ACHN (cell line): ENCODE results near the gene CCDC71L.

ENCODE experiments used
- DNase-seq: peaks from one replicate; pipeline ENCODE4 v3.0.0-alpha.2; 2015
- in situ Hi-C: cut with HindIII; loops from 2 replicates; pipeline ENCODE4 v1.10.0; 2017; ENCODE audit warnings: low sequenced_read_pairs, low pct_ligation_motif_present, low pct_unique_long_range_greater_than_20kb

CCDC71L gene

DNA sequence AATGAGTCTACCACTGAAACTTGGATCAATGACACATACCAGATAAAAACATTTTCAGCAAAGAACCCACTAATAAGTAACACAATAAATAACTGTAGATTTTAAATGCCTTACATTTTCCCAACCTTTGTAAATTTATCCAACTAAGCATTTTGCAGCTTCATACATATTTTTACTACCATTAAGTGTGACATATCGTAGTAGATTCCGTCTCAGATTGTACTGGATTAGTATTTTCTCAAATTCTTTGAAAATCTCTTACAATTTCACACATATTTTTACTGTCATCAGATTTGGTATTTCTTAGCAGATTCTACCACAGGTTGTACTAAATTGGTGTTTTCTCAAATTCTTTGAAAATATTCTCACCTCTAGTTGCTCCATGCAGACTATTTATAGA, 26.0 kb downstream of the CCDC71L start:
- no peak for DNase-seq
- in situ Hi-C loops, result no loop called here

DNA sequence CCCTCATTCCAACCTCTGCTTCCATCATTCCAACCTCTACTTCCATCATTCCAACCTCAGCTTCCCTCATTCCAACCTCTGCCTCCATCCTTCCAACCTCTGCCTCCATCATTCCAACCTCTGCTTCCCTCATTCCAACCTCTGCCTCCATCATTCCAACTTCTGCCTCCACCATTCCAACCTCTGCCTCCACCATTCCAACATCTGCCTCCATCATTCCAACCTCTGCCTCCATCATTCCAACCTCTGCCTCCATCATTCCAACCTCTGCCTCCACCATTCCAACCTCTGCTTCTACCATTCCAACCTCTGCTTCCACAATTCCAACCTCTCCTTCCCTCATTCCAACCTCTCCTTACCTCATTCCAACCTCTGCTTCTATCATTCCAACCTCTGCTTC, 30.3 kb downstream of the CCDC71L start:
- in situ Hi-C loops, result no loop called here

DNA sequence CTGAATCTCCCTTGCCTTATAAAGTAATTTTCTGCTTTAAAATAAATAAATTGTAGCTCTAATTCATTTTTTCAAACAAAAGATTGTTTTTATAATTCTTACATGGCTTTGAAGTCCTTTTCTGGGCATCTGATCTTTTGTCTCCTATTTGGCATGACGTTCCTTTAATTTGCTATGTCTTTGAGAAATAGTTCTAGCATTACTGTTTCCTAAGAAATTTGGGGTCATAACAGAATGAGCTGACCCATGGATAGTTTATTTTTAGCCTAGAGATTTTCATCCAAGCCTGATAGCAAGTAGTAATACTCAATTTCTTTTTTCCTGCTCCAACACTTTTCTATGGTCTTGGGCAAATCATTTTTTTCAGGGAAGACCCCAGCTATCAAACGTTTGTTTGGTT, 31.4 kb downstream of the CCDC71L start:
- in situ Hi-C loops, result no loop called here
- DNase-seq, result no peak

More for the DNA sequence above, 30.3 kb downstream of the CCDC71L start:
- DNase-seq, result no peak

DNA sequence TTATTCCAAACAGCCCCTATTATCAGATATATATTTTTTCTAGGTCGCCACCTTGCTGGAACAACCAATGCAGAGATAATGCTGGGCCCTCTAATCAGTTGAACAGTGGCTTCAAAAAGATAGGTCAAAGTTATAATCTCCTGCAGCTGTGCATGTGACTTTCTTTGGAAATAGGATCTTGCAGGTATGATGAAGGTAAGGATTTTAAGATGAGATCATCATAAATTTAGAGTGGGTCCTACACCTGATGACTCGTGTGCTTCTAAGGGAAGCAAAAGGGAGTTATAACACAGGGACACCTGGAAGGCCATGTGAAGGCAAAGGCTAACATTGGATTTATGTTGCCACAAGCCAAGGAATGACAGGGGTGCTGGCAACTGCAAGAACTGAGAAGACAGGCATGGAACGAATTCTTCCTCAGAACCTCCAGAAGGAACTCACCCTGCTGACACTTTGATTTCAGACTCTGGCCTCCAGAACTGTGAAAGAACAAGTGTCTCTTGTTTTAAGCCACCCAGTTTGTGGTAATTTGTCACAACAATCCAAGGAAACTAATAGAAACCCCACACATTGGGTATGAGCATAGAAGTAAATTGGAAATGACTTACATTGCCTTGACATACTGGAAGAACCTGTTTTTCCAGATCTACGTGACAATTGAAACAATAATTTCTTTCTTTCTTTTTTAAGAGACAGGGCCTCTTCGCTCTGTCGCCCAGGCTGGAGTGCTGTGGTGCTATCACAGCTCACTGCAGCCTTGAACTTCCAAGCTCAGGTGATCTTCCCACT, 34.4 kb downstream of the CCDC71L start:
- no peak for DNase-seq
- in situ Hi-C loops, result no loop called here

DNA sequence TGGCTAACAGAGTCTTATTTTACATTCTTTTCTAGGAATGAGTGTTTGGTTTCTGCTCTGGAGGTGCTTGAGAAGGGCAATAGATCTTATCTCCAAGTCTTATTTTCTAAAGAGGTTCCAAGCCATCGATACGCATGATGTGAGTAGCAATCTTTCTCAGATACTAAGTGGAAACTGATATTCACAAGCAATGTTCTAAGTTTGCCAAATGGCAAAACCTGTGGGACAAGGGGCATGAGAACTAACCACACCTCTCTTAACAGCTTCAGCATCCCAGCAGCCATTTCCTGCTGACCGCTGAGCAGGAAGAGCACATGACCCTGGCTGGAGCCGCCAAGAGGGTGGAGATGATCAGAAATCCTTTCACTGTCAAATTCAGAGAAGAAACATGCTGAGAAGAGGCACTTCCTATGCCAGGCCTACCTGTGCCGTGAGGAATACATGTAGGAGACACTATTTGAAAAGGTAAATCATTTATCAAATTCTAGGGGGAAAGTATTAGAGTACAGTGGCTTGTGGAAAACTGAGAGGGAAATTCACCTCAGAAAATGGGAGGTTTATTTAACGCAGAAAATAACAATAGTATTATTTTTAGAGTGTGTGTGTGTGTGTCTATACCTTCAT, 35.2 kb downstream of the CCDC71L start:
- DNase-seq, result no peak
- in situ Hi-C loops, result no loop called here

DNA sequence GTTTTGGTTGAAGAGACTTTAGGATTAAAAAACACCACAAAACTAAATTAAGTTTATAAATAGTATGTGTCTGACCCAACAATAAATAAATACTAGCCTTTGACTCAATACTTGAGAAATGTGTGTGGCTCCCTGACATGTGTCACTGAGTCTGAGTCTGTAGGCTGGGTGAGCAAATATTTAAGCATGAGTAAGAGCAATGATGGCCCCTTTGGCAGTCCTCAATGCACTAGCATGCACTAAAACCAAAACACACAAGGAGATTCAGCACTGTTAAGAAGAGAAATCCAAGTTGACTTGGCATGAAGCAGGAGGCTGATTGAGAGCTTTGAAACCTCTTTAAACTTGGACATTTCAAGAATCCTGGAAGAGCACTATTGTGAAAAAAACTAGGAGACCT, 37.1 kb downstream of the CCDC71L start:
- no peak for DNase-seq
- in situ Hi-C loops, result no loop called here

DNA sequence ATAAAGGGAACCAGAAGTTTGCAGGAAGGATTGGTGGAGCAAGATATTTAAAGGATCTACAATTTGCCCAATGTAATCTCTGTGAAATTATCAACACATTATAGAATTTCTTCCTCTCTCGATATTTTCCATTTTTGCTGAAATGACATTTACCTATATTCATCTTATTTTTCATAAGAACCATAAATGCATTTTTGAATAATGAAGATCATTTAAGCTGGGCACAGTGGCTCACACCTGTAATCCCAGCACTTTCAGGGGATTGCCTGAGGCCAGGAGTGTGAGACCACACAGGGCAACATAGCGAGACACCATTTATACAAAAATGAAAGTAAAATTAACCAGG, 37.7 kb downstream of the CCDC71L start:
- DNase-seq, result no peak
- in situ Hi-C loops, result no loop called here

DNA sequence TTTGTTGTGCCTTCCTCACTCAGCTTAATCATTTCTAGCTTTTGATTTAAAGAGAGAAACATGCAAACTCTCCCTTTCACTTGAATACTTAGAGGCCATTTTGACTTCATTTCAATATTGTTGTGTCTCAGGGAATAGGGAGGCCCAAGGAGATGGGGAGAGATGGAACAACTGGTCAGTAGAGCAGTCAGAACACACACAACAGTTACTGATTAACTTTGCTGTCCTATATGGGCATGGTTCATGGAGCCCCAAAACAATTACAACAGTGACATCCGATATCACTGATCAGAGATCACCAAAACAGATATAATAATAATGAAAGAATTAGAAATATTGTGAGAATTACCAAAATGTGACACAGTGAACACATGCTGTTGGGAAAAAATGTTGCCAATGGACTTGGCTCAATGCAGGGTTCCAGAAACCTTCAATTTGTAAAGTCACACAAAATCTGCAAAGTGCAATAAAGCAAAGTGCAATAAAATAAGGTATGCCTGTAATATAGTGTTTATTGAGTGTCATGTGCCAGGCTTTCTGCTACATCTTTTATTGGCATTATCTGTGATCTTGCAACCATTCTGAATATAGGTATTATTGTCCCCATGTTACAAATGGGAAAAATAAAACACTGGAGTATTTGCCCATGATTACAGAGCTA, 38.2 kb downstream of the CCDC71L start:
- DNase-seq, result no peak
- in situ Hi-C loops, result no loop called here

DNA sequence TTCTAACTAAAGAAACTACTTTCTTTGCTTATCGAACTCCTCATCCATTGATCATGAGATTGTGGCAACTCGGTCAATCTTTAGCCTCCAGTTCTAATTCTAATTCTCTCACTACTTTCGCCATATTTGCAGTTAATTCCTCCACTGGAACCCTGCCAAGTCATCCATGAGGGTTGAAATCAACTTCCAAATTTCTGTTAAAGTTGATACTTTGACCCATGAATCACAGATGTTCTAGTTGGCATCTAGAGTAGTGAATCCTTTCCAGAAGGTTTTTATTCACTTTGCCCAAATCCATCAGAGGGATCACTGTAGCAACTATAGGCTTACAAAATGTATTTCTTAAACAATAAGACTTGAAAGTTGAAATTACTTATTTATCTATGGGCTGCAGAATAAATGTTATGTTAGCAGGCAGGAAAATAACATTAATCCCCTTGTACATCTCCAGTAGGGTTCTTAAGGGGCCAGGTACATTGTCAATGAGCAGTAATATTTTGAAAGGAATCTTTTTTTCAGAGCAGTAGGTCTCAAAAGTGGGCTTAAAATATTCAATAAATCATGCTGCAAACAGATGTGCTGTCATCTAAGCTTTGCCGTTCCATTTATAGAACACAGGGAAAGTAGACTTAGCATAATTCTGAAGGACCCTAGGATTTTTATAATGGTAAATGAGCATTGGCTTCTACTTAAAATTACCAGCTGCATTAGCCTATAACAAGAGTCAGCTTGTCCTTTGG, 39.4 kb downstream of the CCDC71L start:
- DNase-seq, result no peak
- in situ Hi-C loops, result no loop called here

DNA sequence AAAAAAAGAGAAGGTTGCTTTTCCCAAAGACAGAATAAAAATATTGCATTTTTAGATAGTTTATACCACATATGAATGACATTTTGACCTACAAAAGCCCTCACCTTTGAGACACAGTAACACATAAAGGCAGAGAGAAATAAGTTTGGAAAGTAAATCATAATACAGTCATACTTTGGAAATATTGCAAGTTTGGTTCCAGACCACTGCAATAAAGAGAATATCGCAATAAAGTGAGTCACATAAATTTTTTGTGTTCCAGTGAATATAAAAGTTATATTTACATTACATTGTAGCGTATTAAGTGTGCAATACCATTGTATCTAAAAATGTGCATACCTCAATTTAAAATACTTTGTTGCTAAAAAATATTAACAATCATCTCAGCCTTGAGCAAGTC, 40.3 kb downstream of the CCDC71L start:
- DNase-seq, result no peak
- in situ Hi-C loops, result no loop called here

DNA sequence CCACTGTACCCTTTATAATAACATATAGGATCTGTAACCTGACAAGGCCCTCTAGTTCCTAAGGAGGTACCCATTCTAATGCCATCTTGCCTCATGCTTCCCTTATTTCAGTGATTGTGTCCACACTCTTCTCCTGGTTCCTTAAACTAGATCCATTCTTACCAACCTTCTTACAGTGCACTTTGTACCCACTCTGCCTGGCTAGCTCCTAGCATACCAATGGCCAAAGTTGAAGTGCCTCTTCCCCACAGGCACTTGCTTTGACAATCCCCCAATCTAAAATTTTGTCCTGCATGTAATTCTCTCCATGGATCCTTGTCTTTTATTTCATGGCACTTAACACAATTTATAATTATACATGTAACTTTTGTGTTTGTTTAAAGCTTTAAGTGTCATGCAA, 40.9 kb downstream of the CCDC71L start:
- in situ Hi-C loops, result no loop called here
- no peak for DNase-seq

DNA sequence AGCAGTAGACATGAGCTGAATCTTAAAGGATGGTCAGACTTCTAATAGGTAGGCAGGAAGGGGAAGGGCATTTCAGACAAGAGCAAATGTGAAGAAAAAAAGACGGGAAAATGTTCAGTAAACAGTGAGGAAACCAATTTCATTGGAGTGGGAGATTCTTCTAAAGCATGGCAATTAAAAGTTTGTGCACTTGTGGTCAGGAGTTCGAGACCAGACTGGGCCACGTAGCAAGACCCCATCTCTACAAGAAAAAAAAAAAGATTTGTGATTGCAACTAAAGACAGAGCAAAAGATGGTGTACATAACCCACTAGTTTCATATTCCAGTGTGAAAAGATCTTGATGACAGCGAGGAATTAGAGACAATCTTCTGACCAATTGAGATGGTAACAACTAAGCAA, 41.7 kb downstream of the CCDC71L start:
- in situ Hi-C loops, result no loop called here

DNA sequence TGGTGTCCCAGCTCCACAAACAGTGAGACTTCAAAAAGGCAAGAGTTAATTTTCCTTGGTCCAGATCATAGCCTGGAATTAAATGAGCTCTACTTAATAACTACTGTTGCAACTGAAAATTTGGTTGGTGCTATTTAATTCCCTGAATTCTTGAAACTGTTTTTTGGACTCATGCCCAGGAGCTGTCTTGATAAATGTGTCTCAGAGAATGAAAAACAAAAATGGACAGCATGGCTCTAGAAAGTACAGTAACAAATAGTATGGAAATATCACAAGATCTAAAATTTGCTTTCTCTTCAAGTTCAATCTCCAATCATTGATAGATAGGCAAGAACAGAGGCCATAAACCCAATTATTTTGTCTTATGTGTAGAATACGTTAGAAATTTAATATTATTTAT, 42.5 kb downstream of the CCDC71L start:
- in situ Hi-C loops, result no loop called here
- no peak for DNase-seq

More for the DNA sequence above, 41.7 kb downstream of the CCDC71L start:
- no peak for DNase-seq

DNA sequence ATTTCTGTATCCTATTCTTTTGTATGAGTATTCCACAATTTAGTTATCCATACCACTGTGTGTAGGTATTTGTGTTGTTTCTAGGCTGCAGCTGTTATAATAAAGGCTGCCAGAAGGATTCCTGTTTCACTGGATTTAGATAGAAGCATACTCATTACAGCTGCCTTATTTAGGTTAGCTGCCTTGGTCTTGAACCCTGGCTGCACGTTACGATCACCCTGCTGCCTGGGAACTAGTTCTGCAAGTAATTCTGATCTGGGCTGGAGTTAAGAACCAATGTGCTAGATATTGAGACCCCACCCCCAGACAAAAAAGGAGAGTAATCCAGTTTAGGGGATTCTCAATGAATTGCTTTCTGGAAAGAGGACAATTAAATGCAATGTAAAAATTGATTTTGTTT, 43.1 kb downstream of the CCDC71L start:
- in situ Hi-C loops, result no loop called here

DNA sequence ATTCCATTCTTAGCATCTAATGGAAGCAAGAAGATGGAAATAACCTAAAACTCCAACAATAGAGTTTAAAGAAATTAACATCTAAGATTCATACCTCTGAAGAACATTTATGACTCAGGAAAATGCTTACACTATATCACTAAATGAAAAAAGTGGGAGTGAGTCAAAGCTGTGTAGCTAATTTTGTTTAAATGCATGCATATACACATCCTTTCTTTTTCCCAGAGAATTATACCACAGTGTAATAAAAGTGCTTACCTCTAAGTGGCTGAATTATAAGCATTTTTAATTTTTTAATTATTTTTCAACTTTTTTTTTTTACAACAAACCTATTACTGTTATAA, 44.3 kb downstream of the CCDC71L start:
- DNase-seq, result no peak
- in situ Hi-C loops, result no loop called here

More for the DNA sequence above, 43.1 kb downstream of the CCDC71L start:
- no peak for DNase-seq

DNA sequence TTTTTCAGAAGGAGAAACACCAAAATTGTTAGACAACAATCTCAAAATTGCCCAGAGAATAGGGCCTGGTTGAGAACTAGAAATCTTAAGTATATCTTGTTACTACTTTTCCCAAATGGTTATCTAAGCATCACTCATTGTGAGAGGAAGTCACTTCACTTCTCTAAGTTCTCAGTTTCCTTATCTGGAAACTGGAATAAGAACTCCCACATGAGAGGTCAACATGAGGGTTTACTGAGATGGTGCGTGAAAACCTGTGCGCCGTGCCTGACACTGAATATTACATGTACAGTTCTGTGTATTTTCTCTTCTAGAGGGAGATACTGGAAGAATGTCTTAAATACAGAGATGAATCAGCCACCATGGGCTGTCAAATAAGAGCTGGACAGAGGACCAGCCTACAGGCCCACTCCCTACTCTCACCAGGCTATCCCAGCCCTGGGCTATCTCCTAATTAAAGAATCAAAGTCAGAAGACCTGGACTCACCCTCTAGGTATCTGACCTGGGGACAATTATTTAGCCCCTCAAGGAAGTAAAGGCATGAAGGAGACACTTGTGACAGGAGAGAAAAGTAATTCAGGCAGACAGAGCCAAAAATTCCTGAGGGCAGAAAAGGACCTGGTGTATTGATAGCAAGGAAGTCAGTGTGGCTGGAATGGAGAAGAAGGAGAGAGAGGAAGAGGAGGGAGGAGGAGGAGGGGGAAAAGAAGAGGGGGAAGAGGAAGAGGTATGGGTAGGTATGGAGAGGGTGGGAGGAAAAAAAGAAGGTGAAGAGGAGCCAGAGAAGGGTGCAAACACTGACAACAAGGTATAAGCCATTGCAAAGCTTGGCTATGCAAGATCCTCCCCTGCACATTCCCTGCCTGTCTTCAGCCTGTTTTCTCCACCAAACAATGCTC, 44.9 kb downstream of the CCDC71L start:
- in situ Hi-C loops, result no loop called here
- no peak for DNase-seq

DNA sequence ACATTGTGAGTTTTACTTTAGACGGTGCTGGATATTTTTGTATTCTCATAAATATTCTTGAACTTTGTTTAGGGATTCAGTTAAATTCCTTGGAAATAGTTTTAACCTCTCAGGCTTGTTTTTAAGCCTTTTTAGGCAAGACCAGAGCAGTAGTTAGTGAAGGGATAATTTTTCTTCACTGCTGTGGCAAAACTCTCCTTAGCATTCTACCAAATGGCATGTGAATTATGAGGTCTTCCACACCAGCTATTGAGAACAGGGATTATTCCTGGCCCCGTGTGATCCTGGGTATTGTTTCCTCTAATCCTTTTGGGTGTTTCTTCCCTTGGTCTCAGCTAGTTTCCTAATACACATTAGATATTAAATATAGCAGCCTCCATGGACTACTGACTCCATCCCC, 46.2 kb downstream of the CCDC71L start:
- in situ Hi-C loops, result no loop called here

DNA sequence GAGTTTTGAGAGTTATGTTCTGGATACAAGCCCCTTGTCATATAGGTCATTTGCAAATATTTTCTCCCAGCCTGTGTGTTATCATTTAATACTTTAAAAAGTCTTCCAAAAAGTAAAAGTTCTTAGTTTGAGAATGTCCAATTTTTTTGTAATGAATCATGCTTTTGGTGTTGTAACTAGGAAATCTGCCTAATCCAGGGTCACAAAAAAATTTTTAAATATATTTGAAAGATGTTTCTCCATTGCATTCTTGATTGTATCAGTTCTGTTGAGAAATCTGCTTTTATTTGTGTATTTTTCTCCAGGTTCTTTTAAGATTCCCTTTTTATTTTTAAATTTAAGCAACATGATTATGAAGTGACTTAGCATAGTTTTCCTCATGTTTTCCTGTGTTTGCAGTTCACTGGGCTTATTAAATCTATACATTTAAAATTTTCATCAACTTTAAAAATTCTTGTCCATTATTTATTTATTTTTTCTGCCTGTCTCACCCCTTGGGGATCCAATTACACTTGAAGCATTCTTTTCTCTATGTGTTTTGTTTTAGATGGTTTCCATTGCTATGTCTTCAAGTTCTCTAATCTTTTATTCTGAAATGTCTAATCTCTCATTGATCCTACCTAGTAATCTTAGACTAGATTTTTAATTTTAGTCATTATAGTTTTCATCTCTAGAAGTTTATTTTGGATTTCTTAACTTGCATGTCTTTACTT, 47.0 kb downstream of the CCDC71L start:
- in situ Hi-C loops, result no loop called here
- DNase-seq, result no peak

More for the DNA sequence above, 46.2 kb downstream of the CCDC71L start:
- DNase-seq, result no peak
